Left colon (tissue), 2 donors: ENCODE results near the gene SURF6. TPM values are rescaled to one million over a fixed set of nuclear protein-coding genes. Genes with fewer than 3 reads are reported as not detected.

Source experiments
- total RNA-seq, 2 donors: library from RNA; stranded (reverse); fragmentation: NEBNext Ultra II Directional; extraction: Animal tissue kit (Norgen Biotek cat#: 25700); gene quantifications; one replicate each; pipeline ENCODE4 v1.2.1, GENCODE V29; 2021
- donor health status: DM: no; HTN: no; CAD: no.
- donor health status: DM: yes; HTN: yes; CAD: no.

Gene SURF6
- total RNA-seq, 2 donors from 2014 or later = 24.1 to 27.8 TPM

Other genes with a start within 250 kb of the SURF6 start
- 10 to 100 TPM; 29.1 to 49.1 TPM for gene RALGDS, start 214.9 kb downstream of the SURF6 start, total RNA-seq
- gene GBGT1, start 172.3 kb downstream of the SURF6 start, total RNA-seq = 1 to 10 TPM; 4.9 to 5.5 TPM
- gene OBP2B, start 126.9 kb downstream of the SURF6 start, total RNA-seq = not detected
- 10 to 100 TPM; 77.6 to 95.1 TPM for gene ABO, start 61.0 kb downstream of the SURF6 start, total RNA-seq
- gene MED22, start 11.9 kb upstream of the SURF6 start, total RNA-seq = 10 to 100 TPM; 18.8 to 20.3 TPM
- 1,000 to 10,000 TPM; 1,331 to 1,405 TPM for gene RPL7A, start 12.0 kb upstream of the SURF6 start, total RNA-seq
- 10 to 100 TPM; 42.0 to 48.2 TPM for gene SURF1, start 20.3 kb upstream of the SURF6 start, total RNA-seq
- gene SURF2, start 20.4 kb upstream of the SURF6 start, total RNA-seq = 10 to 100 TPM in 1 of 2 donors, 1 to 10 TPM in 1; 9.5 to 10.9 TPM
- 100 to 1,000 TPM; 150 to 169 TPM for gene SURF4, start 39.9 kb upstream of the SURF6 start, total RNA-seq
- under 1 TPM; 0.36 to 0.95 TPM for gene STKLD1, start 40.2 kb upstream of the SURF6 start, total RNA-seq
- gene REXO4, start 81.8 kb upstream of the SURF6 start, total RNA-seq = 10 to 100 TPM; 18.4 to 22.5 TPM
- 1 to 10 TPM; 3.0 to 4.4 TPM for gene ADAMTS13, start 86.2 kb upstream of the SURF6 start, total RNA-seq
- gene CACFD1, start 123.8 kb upstream of the SURF6 start, total RNA-seq = 10 to 100 TPM; 66.1 to 75.4 TPM
- 1 to 10 TPM; 1.6 to 2.9 TPM for gene SLC2A6, start 142.9 kb upstream of the SURF6 start, total RNA-seq
- not detected for gene MYMK, start 188.8 kb upstream of the SURF6 start, total RNA-seq
- gene ADAMTSL2, start 198.5 kb upstream of the SURF6 start, total RNA-seq = 1 to 10 TPM; 1.2 to 1.3 TPM